ENCODE results near the gene HGD.
"Not testable (repeated sequence)": the region's sequence is repeated elsewhere in the genome, so short reads cannot be mapped to it uniquely, and the experiment has no call there.

HGD gene

GRCh38 chr3:120678331-120678947 is 3.6 kb downstream of the HGD start:
- DNase-seq: peak; percentile 51

- not testable (repeated sequence) for DNase-seq
Measured at GRCh38 chr3:120677193-120677592, 4.8 kb downstream of the HGD start.

- no peak for DNase-seq
Measured at GRCh38 chr3:120673116-120673515, 8.9 kb downstream of the HGD start.

DNA sequence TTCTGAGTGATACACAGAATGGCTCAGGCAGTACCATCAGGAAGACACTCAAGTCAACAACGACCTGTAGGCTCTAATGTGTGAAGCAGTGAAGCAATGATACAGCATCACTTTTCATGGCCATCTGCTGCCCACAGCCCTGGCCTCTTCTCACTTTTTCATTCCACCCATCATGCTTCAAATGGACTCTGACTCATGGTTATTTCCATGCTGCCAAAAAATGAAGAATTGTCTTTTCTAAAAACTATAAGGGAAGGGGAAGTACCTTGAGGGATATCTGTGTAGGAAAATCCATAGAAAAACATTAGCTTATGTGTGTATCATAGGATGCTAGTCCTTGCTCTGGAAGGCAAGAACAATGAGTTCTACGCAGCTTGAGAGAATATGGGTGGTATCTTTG is 11.5 kb downstream of the HGD start:
- no peak for DNase-seq

DNA sequence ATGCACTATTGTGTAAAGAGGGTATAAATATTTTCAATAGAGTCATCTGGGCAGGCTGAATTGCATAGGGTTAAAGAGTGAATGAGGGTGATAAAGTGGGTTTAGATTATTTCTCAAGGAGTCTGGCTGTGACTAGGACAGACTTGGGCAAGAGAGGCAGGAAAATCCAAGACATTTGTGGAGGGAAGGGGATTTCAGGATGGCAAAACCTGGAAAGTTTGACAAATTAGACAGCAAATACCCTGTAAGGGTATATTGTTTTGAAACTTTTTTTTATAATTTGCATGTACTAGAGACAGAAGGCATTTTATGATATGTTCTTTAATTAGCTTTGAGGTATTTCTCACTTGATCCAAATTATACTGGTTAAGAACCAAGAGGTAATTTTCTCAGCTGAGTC is 17.1 kb downstream of the HGD start:
- DNase-seq: no peak

DNA sequence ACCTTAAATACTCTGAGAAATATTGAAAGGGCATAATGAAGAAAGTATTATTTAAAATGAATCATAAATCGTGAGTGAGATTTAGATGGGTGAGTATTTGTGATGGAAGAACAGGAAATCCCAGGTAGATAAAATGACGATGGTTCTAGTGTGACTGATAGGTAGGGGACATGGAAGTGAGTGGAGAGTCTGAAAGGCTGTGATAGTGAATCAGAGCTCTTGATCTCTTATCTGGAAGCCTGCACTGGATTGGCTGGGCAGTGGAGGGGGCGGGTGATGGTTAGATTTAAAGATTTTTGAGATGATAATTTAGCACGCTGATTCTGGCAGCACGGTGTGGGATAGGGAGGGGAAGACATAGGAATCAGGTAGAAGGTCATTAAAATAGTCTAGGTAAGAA is 20.1 kb downstream of the HGD start:
- DNase-seq: no peak

DNA sequence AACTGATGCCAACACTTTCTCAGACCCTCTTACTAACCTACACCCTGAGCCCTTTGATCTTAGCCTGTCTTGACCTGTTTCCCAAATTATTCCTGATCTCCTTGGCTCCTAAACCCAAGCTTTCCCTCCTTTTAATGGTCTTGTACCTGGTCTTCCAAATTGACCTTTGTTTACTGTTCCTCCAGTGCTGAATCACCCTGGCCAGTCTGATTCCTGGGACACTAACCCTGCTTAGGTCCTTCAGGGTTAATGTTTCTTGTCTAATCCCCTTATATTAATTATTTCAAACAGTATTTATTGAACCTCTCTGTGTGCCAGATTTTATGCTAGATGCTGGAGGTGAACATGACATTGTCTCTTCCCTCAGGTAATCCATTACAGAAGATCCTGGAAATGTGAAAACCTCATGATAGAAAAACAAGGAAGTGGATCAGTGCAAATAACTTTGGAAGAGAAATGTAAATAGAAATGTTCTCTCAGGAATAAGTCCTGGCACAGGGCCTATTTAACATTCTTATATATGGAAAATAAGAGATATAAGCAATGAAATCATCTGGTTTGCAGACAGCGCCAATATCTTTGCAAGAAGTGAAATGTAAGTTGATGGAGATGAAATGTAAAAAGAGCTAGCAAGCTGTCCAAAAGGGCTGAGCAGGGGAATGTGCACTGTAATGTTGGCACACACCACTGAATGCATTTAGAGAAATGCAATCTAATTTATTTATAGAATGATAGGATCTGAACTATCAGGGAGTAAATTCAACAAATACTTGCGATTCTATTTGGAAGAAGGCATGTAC is 20.7 kb downstream of the HGD start:
- DNase-seq: no peak

DNA sequence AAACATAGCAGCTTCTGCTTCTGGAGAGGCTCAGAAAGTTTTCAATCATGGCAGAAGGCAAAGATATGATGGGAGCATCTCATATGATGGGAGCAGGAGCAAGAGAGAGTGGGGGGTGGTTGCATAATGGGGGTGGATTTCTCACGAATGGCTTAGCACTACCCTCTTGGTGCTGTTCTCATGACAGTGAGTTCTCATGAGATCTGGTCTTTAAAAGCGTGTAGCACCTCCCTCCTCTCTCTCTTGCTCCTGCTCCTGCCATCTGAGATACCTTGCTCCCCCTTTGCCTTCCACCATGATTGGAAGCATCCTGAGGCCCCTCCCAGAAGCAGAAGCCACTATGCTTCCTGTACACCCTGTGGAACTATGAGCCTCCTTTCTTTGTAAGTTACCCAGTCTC is 22.2 kb downstream of the HGD start:
- DNase-seq: no peak

GRCh38 chr3:120659285-120659684 is 22.8 kb downstream of the HGD start:
- no peak for DNase-seq

DNA sequence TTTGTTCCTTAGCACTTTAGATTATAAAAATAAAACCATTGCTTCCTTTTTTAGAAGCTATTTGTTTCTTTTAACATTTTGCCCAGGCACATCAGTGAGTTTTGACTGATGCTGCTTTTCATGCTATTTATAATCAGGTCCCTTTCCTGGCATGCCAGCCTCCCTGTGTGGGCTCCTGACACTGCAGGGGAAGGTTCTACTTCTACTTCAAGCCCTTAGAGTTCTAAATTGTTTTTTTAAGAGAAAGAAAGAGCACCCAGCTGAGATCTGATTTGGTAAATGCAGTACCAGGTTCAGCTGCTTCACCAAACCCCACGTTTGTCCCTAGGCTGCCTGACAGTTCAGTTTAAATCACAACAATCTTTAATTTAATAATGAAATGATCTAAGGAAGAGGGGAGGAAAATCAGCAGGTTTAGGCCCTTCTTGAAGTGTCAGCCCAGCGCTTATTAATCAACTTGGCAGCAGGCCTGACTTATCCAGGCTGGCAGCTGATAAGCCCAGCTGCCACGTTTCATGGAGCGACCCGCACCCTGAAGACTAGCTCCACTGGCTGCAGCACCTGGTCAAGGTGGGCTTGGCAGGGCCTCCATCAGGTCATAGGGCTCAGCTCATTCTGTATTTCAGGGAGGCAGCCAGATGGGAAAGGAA is 29.0 kb downstream of the HGD start:
- DNase-seq: no peak

DNA sequence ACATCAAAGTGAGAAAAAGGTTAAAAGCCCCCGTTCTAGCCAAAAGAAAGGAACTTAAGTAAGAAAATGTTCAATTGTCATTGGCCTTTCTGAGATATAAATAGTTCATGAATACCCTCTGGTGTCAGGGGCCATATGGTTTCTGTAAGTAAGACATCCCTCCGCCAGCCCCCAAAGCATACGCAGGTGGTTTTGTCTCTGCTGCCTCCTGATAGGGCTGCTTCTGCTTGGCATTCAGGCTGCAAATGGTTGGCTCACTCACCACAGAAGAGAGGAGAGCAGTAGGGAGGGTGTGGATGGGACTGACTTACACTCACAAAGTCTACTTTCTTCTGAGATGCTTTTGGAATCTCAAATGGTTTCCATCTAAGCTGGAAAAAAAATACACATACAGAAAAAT is 29.8 kb downstream of the HGD start:
- no peak for DNase-seq

DNA sequence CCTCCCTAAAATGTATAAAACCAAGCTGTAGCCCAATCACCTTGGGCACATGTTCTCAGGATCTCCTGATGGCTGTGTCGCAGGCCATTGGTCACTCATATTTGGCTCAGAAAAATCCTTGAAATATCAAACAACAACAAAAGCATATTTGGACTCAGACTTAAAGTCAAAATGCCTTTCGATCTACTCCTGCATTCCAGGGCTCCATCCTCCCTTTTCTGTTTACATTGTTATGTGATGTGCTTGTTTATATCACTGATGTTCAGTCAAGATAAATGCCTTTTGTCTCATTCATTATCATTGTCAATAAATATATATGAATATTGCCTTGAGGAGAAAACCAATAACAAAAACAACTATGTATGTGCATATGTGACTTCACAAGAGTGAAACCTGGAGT is 31.7 kb downstream of the HGD start:
- no peak for DNase-seq

- DNase-seq: no peak
Measured at GRCh38 chr3:120649830-120650233, 32.2 kb downstream of the HGD start.

- DNase-seq: no peak
Measured at GRCh38 chr3:120648290-120648689, 33.7 kb downstream of the HGD start.

- no peak for DNase-seq
Measured at GRCh38 chr3:120646771-120647432, 35.1 kb downstream of the HGD start.

- DNase-seq: no peak
Measured at GRCh38 chr3:120645083-120645845, 36.8 kb downstream of the HGD start.

DNA sequence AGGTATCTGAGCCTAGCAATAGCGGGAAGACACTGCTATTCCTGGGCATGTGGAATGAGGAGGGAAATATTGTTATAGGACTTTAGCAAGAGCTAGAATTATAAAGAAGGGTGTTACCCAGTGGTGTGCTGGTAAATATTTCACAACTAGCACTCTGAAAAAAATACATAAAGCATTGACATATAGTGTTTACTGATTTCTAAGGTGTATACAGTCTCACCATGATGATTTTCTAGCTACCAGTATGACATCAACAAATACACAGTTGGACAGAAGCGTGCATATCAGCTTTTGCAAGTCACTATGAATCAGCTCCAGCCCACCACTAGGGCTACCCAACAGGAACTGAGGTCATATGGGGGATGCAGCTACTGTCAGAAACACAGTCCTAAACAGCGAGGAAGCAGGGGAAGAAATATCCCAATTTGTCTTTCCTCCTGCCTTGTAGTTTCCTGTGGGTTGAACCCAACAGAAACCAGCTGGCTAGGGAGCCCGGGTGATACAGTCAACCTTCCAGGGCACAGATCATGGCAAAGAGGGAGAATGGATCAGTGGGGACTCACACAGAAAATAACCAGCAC is 39.6 kb downstream of the HGD start:
- DNase-seq: no peak

GRCh38 chr3:120641696-120642246 is 40.3 kb downstream of the HGD start:
- DNase-seq: no peak

- DNase-seq: no peak
Measured at GRCh38 chr3:120640231-120640630, 41.8 kb downstream of the HGD start.

DNA sequence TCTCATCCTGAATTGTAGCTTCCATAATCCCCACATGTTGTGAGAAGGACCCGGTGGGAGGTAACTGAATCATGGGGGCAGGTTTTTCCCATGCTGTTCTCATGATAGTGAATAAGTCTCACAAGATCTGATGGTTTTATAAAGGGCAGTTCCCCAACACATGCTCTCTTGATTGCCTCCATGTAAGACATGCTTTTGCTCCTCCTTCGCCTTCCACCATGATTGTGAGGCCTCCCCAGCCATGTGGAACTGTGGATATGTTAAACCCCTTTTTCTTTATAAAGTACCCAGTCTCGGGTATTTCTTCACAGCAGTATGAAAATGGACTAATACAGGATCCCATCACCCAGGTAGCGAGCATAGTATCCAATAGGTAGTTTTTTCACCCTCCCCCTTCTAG is 43.2 kb downstream of the HGD start:
- DNase-seq: not testable (repeated sequence)

GRCh38 chr3:120637851-120638559 is 44.0 kb downstream of the HGD start:
- no peak for DNase-seq

Data from KG1 (cell line).